ENCODE measurements around the gene ARSI. TPM values are rescaled to one million over a fixed set of nuclear protein-coding genes. Genes with fewer than 3 reads are reported as not detected.

The ARSI gene
- total and polyA plus RNA-seq, 2 of the 13 experiments (the other 11 are each of a cell fraction or from before 2014, with no cell fraction given) = 4.2 to 33.9 TPM

DNA sequence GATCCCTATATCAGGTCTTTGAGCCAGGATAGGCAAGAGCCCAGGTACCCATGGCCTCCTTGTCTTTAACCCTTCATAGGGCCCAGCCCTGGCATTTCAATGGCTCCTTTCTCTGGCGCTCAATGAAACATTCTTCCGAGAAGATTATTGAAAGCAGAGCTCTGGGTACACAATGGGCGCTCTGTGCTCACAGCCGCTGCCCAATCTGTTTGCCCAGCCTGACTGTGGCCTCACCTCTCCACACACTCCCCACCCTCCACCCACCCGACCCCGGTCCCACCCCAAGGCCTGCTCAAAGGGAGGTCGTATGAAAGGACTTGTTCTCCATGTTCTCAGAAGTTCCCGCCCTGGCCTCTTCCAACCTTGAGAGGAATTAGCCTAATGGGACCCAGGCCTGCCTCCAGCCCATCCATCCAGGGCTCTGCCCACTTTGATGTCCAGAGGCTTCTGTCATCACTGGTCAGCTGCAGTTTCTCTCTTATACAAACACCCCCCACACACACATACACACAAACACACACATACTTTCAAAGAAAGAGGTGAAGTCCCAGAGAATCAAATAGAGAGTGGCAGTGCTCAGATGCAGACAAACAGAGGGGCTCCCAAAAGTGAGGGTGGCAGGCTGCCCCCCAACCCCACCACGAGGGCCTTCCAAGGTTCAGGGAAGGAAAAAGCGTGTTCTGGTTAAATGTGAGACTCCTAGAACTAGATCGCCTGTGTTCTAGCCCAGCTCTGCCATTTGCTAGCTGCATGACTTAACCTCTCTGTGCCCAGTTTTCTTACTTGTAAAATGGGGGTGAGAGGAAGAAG lies 5.1 kb upstream of the ARSI start (continued):
- TF ChIP-seq ZNF274 (CRISPR knock-in tag; IDR thresholded peaks at IDR 0.05) = no peak
- TF ChIP-seq ERF (CRISPR knock-in tag; IDR thresholded peaks at IDR 0.05) = peak; percentile 43; the same call in 1 of the 2 replicates
- TF ChIP-seq PLRG1 (conservative IDR thresholded peaks at IDR 0.05) = no peak
- TF ChIP-seq ISL2 (CRISPR knock-in tag; IDR thresholded peaks at IDR 0.05) = peak; percentile 97
- TF ChIP-seq, protein P1, sequence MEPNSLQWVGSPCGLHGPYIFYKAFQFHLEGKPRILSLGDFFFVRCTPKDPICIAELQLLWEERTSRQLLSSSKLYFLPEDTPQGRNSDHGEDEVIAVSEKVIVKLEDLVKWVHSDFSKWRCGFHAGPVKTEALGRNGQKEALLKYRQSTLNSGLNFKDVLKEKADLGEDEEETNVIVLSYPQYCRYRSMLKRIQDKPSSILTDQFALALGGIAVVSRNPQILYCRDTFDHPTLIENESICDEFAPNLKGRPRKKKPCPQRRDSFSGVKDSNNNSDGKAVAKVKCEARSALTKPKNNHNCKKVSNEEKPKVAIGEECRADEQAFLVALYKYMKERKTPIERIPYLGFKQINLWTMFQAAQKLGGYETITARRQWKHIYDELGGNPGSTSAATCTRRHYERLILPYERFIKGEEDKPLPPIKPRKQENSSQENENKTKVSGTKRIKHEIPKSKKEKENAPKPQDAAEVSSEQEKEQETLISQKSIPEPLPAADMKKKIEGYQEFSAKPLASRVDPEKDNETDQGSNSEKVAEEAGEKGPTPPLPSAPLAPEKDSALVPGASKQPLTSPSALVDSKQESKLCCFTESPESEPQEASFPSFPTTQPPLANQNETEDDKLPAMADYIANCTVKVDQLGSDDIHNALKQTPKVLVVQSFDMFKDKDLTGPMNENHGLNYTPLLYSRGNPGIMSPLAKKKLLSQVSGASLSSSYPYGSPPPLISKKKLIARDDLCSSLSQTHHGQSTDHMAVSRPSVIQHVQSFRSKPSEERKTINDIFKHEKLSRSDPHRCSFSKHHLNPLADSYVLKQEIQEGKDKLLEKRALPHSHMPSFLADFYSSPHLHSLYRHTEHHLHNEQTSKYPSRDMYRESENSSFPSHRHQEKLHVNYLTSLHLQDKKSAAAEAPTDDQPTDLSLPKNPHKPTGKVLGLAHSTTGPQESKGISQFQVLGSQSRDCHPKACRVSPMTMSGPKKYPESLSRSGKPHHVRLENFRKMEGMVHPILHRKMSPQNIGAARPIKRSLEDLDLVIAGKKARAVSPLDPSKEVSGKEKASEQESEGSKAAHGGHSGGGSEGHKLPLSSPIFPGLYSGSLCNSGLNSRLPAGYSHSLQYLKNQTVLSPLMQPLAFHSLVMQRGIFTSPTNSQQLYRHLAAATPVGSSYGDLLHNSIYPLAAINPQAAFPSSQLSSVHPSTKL (CRISPR knock-in tag; IDR thresholded peaks at IDR 0.05) = peak; percentile 63; the same call in 1 of the 2 replicates
- TF ChIP-seq ZNF383 (CRISPR knock-in tag; IDR thresholded peaks at IDR 0.05; ENCODE audit: borderline replicate concordance) = no peak
- TF ChIP-seq ZBTB7B (CRISPR knock-in tag; IDR thresholded peaks at IDR 0.05) = peak; percentile 90

DNA sequence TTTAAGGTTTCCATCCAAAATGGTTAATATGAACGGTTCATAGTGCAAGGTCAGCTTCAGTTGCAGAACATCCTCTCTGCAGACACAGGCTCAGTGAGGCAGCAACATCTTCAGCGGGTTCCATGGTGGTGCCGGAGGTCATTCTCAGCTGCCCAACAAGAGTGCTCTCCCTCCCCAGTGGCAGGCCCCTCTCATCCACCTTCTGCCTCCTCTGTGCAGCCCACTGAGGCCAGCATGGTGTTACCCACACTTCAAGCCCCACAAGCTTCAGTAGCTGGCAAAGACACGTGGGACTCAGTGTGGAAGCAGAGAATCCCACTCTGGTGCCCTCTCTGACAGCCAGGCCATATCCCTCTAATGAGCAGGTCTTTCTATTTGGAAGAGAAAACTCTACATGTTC lies 4.1 kb upstream of the ARSI start:
- Histone ChIP-seq H3K27me3 (ENCODE audit: control insufficient read depth in 1 of 2, insufficient read depth in 2 of 2, low read length in 2 of 2) (no peaks in the 10 kb centered on the region), H3K27ac (ENCODE audit: extremely low read length, insufficient read depth, low read length) (peak overlapping the region; percentile 74), H3K4me2 (ENCODE audit: low read depth, low read length) (peak overlapping the region; percentile 14; the same call in 1 of the 2 replicates), H3K36me3 (replicated peaks in 1 of 2; ENCODE audit: control insufficient read depth in 1 of 2, insufficient read depth in 2 of 2, low read length in 2 of 2) (no peaks in the 10 kb centered on the region), H2AFZ (ENCODE audit: low read length) (no peak overlapping the region), H3K4me1 (ENCODE audit: insufficient read depth, low read length) (peaks cover 93% of the 10 kb centered on the region), H3K9ac (ENCODE audit: insufficient read depth, low read depth, low read length) (no peak overlapping the region), H4K20me1 (ENCODE audit: insufficient read depth, low read length) (no peaks in the 10 kb centered on the region), H3K4me3 (replicated peaks in 1 of 3; ENCODE audit: insufficient read depth in 1 of 3, low read depth in 2 of 3, low read length in 3 of 3) (no peak overlapping the region), H3K79me2 (ENCODE audit: insufficient read depth, low read length) (peaks cover under 1% of the 10 kb centered on the region), H3K9me3 (ENCODE audit: low read length) (no peaks in the 10 kb centered on the region)
- FAIRE-seq (peak; percentile 28), ATAC-seq (no peak), DNase-seq (ENCODE audit: low spot score) (no peak)
- intact Hi-C loops (cut with micrococcal nuclease; ENCODE audit: unreplicated experiment) = loop anchor here (1.0 kb wide), 1 partner anchor 11 kb away; no protein-coding TSS in a partner anchor
- 51% methylated on average over 3 of the region's 4 CpGs for WGBS (ENCODE audit: low lambda C conversion rate)
- in situ Hi-C loops (cut with HindIII; ENCODE audit: extremely low pct_ligation_motif_present, low pct_unique_long_range_greater_than_20kb) = no loop called here
- POLR2A ChIA-PET = interaction anchor here (1.4 to 2.6 kb wide), 2 partner anchors 11 to 18 kb away, joined by 4 to 12 read pairs; no protein-coding TSS in a partner anchor
- no TSS peak for BruUV-seq (replicated peaks)
- CTCF ChIA-PET (ENCODE audit: low intra/inter-chr PET ratio, low total read pairs) = no interaction called here
- TF ChIP-seq NKX3-1 (CRISPR knock-in tag; IDR thresholded peaks at IDR 0.05) (no peak), AFF4 (CRISPR knock-in tag; IDR thresholded peaks at IDR 0.05) (no peak), NRL (CRISPR knock-in tag; IDR thresholded peaks at IDR 0.05; ENCODE audit: borderline replicate concordance) (no peak), HNF4A (CRISPR knock-in tag; IDR thresholded peaks at IDR 0.05) (peak; percentile 58), ZNF883 (CRISPR knock-in tag; IDR thresholded peaks at IDR 0.05; ENCODE audit: not compliant biosample characterization) (no peak), ZNF724P (CRISPR knock-in tag; IDR thresholded peaks at IDR 0.05; ENCODE audit: borderline replicate concordance) (no peak), BCL6 (CRISPR knock-in tag; IDR thresholded peaks at IDR 0.05) (no peak), ISL2 (CRISPR knock-in tag; IDR thresholded peaks at IDR 0.05) (0 out of 2 replicates have a peak, but pooled peaks have one; percentile 8), NFE2L2 (IDR thresholded peaks at IDR 0.05; ENCODE audit: low read length) (no peak), FOSL1 (CRISPR knock-in tag; IDR thresholded peaks at IDR 0.05; ENCODE audit: borderline replicate concordance) (no peak)
